Measurements from ENCODE around the gene AAMDC.
"Not testable (repeated sequence)": the region's sequence is repeated elsewhere in the genome, so short reads cannot be mapped to it uniquely, and the experiment has no call there.

The AAMDC gene

DNA sequence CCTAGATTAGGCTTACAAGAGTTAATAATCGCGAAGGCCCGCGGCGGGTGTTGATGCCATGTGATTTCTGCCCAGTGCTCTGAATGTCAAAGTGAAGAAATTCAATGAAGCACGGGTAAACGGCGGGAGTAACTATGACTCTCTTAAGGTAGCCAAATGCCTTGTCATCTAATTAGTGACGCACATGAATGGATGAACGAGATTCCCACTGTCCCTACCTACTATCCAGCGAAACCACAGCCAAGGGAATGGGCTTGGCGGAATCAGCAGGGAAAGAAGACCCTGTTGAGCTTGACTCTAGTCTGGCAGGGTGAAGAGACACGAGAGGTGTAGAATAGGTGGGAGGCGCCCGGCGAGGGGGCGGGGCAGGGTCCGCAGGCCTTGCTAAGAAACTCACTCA, 65.5 kb downstream of the AAMDC start:
- no peak for DNase-seq (ENCODE audit: low spot score)

DNA sequence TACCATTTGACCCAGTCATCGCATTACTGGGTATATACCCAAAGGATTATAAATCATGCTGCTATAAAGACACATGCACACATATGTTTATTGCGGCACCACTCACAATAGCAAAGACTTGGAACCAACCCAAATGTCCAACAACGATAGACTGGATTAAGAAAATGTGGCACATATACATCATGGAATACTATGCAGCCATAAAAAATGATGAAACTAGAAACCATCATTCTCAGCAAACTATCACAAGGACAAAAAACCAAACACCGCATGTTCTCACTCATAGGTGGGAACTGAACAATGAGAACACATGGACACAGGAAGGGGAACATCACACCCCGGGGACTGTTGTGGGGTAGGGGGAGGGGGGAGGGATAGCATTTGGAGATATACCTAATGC, 68.1 kb downstream of the AAMDC start:
- DNase-seq (ENCODE audit: low spot score), result not testable (repeated sequence)

DNA sequence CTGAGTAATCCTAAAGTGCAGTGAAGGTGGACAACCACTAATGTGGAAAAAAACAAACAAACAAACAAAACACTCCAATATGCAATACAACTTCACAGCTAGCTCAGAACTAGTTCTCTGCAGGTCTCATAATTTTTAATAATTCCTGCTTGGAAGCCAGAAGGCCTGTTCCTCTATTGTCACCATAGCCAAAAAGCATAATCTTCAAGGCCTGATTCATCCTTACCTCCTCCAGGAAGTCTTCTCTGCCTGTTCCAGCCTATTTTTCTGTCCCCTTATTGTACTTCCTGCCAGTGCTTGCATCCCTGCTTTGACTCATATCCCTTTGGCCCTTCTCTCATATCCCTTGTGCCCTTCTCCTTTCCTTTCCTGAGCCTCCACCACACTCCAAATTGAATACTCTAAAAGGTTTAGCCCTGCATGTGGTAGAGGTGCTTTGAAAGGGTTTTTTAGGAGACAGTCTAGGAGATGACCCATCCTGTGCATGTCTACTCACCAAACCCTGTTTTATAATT, 69.2 kb downstream of the AAMDC start:
- DNase-seq (ENCODE audit: low spot score), result not testable (repeated sequence)

DNA sequence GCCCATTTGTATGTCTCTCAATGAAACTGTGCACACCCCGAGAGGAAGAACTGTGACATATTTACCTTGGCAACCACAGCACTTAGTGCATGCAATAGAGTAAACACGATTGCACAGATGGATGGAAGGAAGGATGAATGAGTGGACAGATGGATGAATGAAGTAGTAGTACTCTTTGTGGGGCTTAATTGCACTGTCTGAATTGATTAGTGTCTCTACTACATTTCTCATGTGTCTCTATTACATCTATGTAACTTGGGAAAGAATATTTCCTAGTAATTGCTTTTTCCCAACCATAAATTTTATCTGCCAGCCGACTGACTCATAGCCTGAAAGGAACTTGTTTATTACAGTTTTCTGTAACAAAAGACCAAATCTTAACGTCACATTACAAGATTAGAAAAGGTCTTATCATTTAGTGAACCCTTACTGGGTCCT, 69.7 kb downstream of the AAMDC start:
- not testable (repeated sequence) for DNase-seq (ENCODE audit: low spot score)

DNA sequence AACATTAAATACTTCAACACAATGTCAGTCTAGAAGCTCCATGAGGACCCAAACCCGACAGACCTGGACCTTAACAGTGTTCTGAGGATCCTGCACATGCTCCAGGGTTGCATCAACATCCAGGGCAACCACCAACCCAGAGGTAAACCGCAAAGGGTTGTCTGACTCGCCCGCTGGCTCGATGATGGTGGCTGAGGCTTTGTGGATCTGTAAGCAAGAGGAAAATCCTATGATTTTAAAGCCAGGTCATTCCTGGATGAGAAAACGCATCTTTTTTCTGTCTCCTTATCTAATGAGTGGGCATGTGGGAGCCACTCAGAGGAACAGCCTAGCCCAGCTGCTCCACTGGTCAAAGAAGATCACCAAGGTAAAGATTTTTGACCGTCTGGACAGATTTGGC, 70.3 kb downstream of the AAMDC start:
- DNase-seq (ENCODE audit: low spot score), result not testable (repeated sequence)

DNA sequence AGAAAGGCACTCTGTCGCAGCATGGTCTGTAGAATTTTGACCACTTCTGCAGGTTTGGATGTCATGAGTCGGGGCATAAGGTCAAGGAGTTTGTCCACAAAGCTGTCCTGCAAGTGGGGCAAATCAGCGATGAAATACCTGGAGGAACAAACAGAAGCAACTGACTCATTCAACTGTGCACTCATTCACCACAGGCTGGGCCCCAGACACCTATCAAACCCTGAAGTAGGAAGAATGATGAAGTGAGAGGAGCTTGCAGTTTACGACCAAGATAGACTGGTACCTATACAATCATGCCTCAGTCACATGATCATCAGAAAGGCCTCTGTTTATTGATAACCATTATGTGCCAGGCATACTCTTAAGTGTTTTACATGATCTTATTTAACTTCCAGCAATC, 70.8 kb downstream of the AAMDC start:
- not testable (repeated sequence) for DNase-seq (ENCODE audit: low spot score)

DNA sequence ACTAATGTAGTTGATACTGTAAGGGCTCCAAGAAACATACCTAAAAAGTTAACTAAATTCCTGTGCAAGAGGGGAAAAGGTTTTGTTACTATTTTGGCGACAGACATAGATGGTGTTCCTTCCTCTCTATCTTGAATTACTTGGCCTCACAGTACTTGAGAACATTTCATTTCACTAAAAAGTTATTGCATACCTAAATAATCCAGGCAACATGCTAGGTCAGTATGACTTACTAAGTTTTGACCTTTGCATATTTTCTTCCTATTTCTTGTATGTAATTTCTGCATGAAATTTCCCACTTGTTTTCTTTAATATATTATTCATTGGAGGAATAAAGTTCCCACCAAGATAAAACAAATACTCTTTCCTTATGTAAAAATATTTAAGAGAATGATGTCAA, 74.0 kb downstream of the AAMDC start:
- DNase-seq (ENCODE audit: low spot score), result not testable (repeated sequence)

DNA sequence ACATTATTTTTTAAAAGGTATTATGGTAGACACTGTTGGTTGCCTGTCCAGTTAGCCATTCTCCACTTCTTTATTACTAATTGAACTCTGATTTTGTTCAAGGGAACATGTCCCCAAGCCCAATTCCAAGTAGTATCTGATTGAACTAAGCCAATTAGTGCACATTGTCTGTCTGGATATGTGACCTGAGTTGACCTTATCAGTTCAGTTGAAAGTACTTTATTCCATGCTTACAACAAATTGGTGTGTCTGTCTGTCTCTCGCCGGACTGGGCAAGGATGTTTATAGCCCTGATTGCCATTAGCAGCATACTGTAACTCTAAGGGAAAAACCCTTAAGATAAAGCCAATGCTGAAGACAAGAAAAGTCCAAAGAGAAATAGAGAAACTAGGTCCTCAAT, 87.9 kb downstream of the AAMDC start:
- DNase-seq (ENCODE audit: low spot score), result no peak

DNA sequence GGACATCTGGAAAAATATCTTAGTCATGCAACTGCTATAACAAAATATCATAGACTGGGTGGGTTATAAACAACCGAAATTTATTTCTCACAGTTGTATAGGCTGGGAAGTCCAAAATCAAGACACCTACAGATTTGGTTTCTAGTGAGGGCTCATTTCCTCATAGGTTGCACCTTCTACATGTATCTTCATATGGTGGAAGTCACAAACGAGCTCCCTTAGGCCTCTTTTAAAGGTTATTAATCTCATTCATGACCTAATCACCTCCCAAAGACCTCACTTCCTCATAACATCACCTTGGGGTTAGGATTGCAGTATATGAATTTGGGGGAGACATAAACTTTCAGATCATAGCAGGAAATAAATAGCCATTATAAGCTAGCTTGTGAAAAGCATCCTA, 88.3 kb downstream of the AAMDC start:
- no peak for DNase-seq (ENCODE audit: low spot score)

DNA sequence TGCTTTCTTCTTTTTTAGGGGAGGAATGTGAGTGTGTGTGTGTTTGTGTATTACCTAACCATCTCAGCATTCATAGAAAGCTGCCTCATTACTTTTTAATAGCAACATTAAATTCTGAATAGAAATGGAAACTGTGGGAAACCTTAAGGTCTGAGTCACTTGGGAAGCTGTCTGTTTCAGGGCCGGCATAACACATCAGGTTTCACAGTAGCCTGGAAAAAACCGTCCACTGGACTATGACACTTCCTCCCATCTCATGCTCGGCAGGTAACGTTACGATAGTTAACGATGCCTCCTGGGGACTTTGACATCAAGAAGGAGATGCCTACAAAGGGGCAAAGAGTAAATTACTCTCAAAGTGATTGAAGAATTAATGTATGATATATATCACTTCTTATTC, 89.9 kb downstream of the AAMDC start:
- not testable (repeated sequence) for DNase-seq (ENCODE audit: low spot score)

DNA sequence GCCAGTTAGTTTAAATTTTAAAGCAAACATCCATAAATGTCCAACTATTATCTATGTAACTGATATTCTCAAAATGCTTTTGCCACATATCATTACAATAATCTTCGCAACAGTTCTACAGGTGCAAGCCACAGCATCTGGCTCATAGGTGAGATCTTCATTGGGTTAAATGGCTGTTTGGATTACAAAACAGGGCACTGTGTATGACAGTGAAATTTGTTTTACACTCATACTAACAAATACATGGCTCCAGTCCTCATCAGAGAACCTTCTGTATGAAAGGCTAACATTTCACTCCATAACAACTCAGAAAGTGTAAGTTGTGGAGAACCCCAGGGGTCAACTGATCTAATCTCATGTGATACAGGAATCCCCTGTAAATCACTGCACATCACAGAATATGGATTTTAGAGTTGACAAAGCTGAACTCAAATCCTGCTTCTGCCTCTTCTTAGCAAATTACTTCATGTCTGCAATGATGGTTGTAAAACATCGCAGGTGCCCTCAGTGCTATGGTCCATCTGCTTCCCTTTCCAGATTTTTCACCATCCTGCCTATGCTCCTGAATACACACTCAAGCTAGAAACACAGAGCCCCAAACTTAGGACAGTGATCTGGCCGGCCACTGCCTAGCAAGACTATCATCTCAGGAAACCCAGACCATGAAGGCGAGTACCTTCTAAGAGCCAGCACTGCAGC, 92.8 kb downstream of the AAMDC start:
- not testable (repeated sequence) for DNase-seq (ENCODE audit: low spot score)

DNA sequence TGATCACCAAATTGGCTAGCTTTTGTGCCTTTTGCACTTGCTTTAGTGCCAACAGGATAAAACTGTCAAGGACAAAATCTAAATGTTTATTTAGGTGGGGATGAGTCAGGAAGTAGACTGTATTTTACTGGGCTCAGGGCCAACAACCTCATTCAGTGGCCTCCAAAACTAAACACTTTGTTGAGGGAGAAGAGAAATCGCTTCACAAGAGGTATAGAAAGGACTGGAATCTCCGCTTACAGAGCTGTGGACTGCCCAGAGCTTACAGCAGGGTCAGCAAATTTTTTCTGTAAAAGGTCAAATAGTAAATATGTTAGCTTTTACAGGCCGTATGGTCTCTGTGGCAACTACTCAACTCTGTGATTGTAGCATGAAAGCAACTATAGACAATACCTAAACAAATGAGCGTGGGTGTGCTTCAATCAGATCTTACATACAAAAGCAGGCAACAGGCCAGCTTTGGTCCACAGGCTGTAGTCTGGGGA, 93.4 kb downstream of the AAMDC start:
- not testable (repeated sequence) for DNase-seq (ENCODE audit: low spot score)

DNA sequence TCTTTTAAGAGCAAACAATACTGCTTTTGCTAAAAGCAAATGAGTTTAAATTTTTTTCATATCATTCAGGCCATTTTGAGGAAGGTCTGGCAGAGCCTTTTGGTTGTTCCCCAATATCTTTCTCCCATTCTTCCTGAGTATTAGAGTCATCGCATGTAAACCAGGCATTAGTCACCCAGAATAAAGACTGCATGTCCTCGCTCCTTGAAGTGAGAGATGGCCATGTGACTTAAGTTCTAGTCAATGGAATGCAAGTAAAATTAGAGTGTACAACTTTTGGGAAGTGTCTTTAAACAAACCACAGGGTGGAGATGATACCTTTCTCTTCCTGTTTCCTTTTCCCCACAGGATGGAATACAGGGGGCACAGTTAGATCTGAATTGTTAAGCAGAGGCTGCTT, 96.8 kb downstream of the AAMDC start:
- not testable (repeated sequence) for DNase-seq (ENCODE audit: low spot score)
